ENCODE data around the gene LGALS14. TPM values are rescaled to one million over a fixed set of nuclear protein-coding genes. Genes with fewer than 3 reads are reported as not detected.
A peak's percentile ranks its signal among the peaks of the same experiment; 100 is the strongest.
"Not testable (repeated sequence)": the region's sequence is repeated elsewhere in the genome, so short reads cannot be mapped to it uniquely, and the experiment has no call there.

The LGALS14 gene
- total RNA-seq, 2 experiments from 2014 or later, result 0.80 to 1.4 TPM

- Mint-ChIP-seq H3K9me3 (ENCODE audit: low read depth) (no peaks in the 10 kb centered on the region), H3K4me1 (peaks cover 7% of the 10 kb centered on the region), H3K36me3 (ENCODE audit: low read depth) (no peaks in the 10 kb centered on the region), H3K27ac (no peak overlapping the region), H3K4me3 (no peak overlapping the region), H3K27me3 (peaks cover 31% of the 10 kb centered on the region)
- ATAC-seq (peak; percentile 45), DNase-seq (no peak)
- ChIA-PET CTCF (interaction anchor here (0.6 to 1.2 kb wide), 2 partner anchors 24 to 47 kb away, joined by 3 to 4 read pairs; no protein-coding TSS in a partner anchor), POLR2A (no interaction called here)
- intact Hi-C loops (cut with DNase I, micrococcal nuclease), result no loop called here
These were observed 7.9 kb upstream of the LGALS14 start for GRCh38 chr19:39696387-39696786.

DNA sequence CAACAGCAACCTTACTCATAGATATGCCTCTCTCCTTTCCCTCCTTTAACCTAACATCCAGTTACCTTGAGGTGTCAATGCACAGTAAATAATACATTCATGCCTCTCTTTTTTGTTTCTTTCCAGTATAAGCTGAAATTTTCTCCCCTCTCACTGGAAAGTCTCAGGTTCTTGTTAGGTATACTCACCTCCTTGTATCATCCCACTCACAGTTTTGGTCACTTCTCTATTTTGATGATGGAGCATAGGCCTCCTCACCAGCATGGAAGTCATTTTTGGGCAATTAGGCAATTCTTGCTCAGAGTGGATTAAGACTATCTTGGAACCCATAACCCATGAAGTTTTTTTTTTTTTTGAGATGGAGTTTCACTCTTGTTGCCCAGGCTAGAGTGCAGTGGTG, 5.7 kb upstream of the LGALS14 start:
- H3K9me3 Mint-ChIP-seq (ENCODE audit: low read depth), result no peaks in the 10 kb centered on the region
- ATAC-seq (no peak), DNase-seq (no peak)
- H3K4me3 Mint-ChIP-seq, result no peak overlapping the region
- POLR2A ChIA-PET, result no interaction called here
- H3K27me3 Mint-ChIP-seq, result peaks cover 33% of the 10 kb centered on the region
- CTCF ChIA-PET, result no interaction called here
- H3K27ac Mint-ChIP-seq, result no peak overlapping the region
- intact Hi-C loops (cut with DNase I, micrococcal nuclease), result no loop called here
- H3K36me3 Mint-ChIP-seq (ENCODE audit: low read depth), result no peaks in the 10 kb centered on the region
- peaks cover 3% of the 10 kb centered on the region for H3K4me1 Mint-ChIP-seq

GRCh38 chr19:39701291-39701690, 3.0 kb upstream of the LGALS14 start:
- H3K36me3 Mint-ChIP-seq (ENCODE audit: low read depth), result peaks cover 4% of the 10 kb centered on the region
- peaks cover 28% of the 10 kb centered on the region for H3K4me1 Mint-ChIP-seq
- no peak overlapping the region for H3K27ac Mint-ChIP-seq
- DNase-seq (no peak), ATAC-seq (no peak)
- intact Hi-C loops (cut with DNase I, micrococcal nuclease), result no loop called here
- ChIA-PET CTCF (interaction anchor here (0.7 to 1.8 kb wide), 2 partner anchors 30 to 150 kb away, joined by 3 read pairs; no protein-coding TSS in a partner anchor), POLR2A (no interaction called here)
- H3K4me3 Mint-ChIP-seq, result no peak overlapping the region
- H3K9me3 Mint-ChIP-seq (ENCODE audit: low read depth), result no peaks in the 10 kb centered on the region
- H3K27me3 Mint-ChIP-seq, result peaks cover 30% of the 10 kb centered on the region

- Mint-ChIP-seq H3K4me3 (no peak overlapping the region), H3K4me1 (peaks cover 42% of the 10 kb centered on the region), H3K36me3 (ENCODE audit: low read depth) (peaks cover 4% of the 10 kb centered on the region), H3K9me3 (ENCODE audit: low read depth) (no peaks in the 10 kb centered on the region), H3K27ac (peak overlapping the region; percentile 85), H3K27me3 (peaks cover 9% of the 10 kb centered on the region)
- DNase-seq, result peak; percentile 67
- peak; percentile 57 for ATAC-seq
- CTCF ChIA-PET, result interaction anchor here (1.0 kb wide), 1 partner anchor 11 kb away, joined by 5 read pairs; no protein-coding TSS in a partner anchor
- POLR2A ChIA-PET, result no interaction called here
- intact Hi-C loops (cut with DNase I, micrococcal nuclease), result no loop called here
These were observed 1.4 kb downstream of the LGALS14 start for GRCh38 chr19:39705578-39706188.

GRCh38 chr19:39708594-39708993, 4.3 kb downstream of the LGALS14 start:
- peaks cover 3% of the 10 kb centered on the region for H3K27me3 Mint-ChIP-seq
- ATAC-seq (no peak), DNase-seq (no peak)
- peaks cover 41% of the 10 kb centered on the region for H3K4me1 Mint-ChIP-seq
- ChIA-PET CTCF (no interaction called here), POLR2A (no interaction called here)
- H3K27ac Mint-ChIP-seq, result no peak overlapping the region
- H3K4me3 Mint-ChIP-seq, result no peak overlapping the region
- intact Hi-C loops (cut with DNase I, micrococcal nuclease), result no loop called here
- no peaks in the 10 kb centered on the region for H3K9me3 Mint-ChIP-seq (ENCODE audit: low read depth)
- H3K36me3 Mint-ChIP-seq (ENCODE audit: low read depth), result peaks cover 4% of the 10 kb centered on the region

- H3K9me3 Mint-ChIP-seq (ENCODE audit: low read depth), result no peaks in the 10 kb centered on the region
- ChIA-PET POLR2A (no interaction called here), CTCF (no interaction called here)
- no peak overlapping the region for H3K4me3 Mint-ChIP-seq
- ATAC-seq (no peak), DNase-seq (no peak)
- intact Hi-C loops (cut with DNase I, micrococcal nuclease), result no loop called here
- H3K27me3 Mint-ChIP-seq, result peaks cover 3% of the 10 kb centered on the region
- H3K36me3 Mint-ChIP-seq (ENCODE audit: low read depth), result peaks cover 4% of the 10 kb centered on the region
- no peak overlapping the region for H3K27ac Mint-ChIP-seq
- H3K4me1 Mint-ChIP-seq, result peaks cover 36% of the 10 kb centered on the region
These were observed 5.0 kb downstream of the LGALS14 start for GRCh38 chr19:39709026-39709872.

DNA sequence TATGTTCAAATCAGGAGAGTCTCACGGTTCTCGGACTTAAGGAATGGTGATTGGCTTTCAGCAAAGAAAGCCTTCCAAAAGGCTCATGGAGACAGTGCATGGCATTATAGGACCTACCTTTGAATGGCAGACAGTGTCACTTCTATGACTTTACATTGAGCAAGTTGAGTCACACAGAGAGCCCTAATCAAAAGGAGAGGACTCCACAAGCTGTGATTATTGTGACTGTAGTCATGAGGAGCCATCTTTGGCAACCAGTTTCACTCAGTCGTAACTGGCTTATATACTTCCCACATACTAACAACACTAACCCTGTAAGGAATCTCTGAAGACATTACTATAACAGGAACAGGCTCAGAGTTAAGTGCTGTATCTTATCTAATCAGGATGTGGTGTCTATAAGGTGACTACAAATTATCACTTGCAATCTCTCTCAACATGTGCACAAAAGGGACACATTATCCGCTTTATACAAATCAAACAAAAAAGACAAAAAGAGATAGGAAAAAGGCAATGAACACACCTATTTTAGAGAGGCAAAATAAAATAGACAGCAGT, 6.1 kb downstream of the LGALS14 start:
- intact Hi-C loops (cut with DNase I, micrococcal nuclease), result no loop called here
- no peak overlapping the region for H3K27ac Mint-ChIP-seq
- peaks cover 6% of the 10 kb centered on the region for H3K27me3 Mint-ChIP-seq
- ATAC-seq, result peak; percentile 68
- no peaks in the 10 kb centered on the region for H3K9me3 Mint-ChIP-seq (ENCODE audit: low read depth)
- peaks cover 24% of the 10 kb centered on the region for H3K4me1 Mint-ChIP-seq
- ChIA-PET CTCF (no interaction called here), POLR2A (no interaction called here)
- H3K4me3 Mint-ChIP-seq, result no peak overlapping the region
- no peak for DNase-seq
- peaks cover 4% of the 10 kb centered on the region for H3K36me3 Mint-ChIP-seq (ENCODE audit: low read depth)

DNA sequence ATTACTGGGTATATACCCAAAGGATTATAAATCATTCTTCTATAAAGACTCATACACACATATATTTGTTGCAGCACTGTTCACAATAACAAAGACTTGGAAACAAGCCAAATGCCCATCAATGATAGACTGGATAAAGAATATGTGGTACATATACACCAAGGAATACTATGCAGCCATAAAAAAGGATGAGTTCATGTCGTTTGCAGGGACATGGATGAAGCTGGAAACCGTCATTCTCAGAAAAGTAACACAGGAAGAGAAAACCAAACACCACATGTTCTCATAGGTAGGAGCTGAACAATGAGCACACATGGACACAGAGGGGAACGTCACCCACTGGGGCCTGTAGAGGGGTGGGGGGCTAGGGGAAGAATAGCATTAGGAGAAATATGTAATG, 15.9 kb downstream of the LGALS14 start:
- intact Hi-C loops (cut with DNase I, micrococcal nuclease); DNase-seq; H3K4me1 Mint-ChIP-seq; ATAC-seq; H3K9me3 Mint-ChIP-seq (ENCODE audit: low read depth); H3K27ac Mint-ChIP-seq; H3K4me3 Mint-ChIP-seq; H3K36me3 Mint-ChIP-seq (ENCODE audit: low read depth); POLR2A ChIA-PET: not testable (repeated sequence)
- peaks cover 50% of the 10 kb centered on the region for H3K27me3 Mint-ChIP-seq
- CTCF ChIA-PET, result interaction anchor here (1.1 to 1.4 kb wide), 3 partner anchors 21 to 72 kb away, joined by 3 to 6 read pairs (median 3); no protein-coding TSS in a partner anchor

DNA sequence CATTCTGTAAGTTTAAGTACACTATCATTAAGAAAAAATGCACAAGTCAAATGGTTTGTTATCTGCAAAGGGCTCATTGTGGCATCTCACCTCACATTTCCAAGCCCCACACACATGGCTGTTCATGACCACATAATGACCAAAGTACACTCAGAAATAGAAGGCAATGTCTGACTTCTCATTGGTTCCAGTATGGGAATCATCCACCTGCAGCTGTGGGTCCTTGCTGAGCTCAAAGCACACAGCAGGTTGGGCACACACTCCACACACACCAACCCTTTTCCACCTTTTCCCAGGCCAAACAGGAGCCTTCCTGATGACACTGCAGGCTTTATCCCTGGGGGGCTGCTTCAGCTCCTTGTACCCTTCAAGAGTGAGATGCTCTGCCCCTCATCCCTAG, 21.7 kb downstream of the LGALS14 start:
- Mint-ChIP-seq H3K27me3 (peaks cover 38% of the 10 kb centered on the region), H3K27ac (no peak overlapping the region), H3K4me3 (no peak overlapping the region), H3K9me3 (ENCODE audit: low read depth) (no peaks in the 10 kb centered on the region), H3K4me1 (no peaks in the 10 kb centered on the region), H3K36me3 (ENCODE audit: low read depth) (no peaks in the 10 kb centered on the region)
- ChIA-PET POLR2A (no interaction called here), CTCF (no interaction called here)
- ATAC-seq, result no peak
- intact Hi-C loops (cut with DNase I, micrococcal nuclease), result no loop called here
- no peak for DNase-seq

DNA sequence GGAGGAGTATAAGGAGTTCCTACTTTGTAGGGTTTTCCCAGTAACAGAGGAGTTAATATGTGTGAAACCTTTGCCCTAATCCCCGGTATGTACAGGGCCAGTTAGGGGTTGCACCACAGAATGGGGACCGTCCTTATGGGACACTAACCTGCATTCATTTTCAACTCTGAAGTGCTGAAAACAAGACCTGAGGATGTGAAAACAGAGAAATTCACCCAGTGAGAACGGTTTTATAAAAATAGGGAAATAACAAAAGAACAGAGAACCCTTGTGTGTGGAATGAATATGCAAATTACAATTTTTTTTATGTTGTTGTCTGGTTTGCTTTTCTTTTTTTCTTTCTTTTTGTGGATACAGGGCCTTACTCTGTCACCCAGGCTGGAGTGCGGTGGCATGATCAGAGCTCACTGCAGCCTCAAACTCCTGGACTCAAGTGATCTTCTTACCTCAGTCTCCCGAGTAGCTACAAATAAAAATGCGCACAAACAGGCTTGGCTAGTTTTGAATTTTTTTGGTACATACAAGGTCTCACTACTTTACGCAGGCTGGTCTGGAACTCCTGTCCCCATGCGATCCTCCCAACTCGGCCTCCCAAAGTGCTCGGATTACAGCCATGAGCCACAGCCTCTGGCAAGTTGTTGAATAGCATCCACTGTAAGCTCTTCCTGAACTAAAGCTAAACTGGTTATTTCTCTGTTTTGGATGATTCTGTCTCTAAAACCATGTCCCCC, 23.0 kb downstream of the LGALS14 start:
- ChIA-PET CTCF (no interaction called here), POLR2A (no interaction called here)
- Mint-ChIP-seq H3K36me3 (ENCODE audit: low read depth) (no peaks in the 10 kb centered on the region), H3K9me3 (ENCODE audit: low read depth) (no peaks in the 10 kb centered on the region), H3K27me3 (peaks cover 35% of the 10 kb centered on the region), H3K4me1 (no peaks in the 10 kb centered on the region), H3K27ac (no peak overlapping the region), H3K4me3 (no peak overlapping the region)
- intact Hi-C loops (cut with DNase I, micrococcal nuclease), result no loop called here
- DNase-seq (no peak), ATAC-seq (no peak)

- Mint-ChIP-seq H3K36me3 (ENCODE audit: low read depth) (no peaks in the 10 kb centered on the region), H3K27me3 (peaks cover 27% of the 10 kb centered on the region), H3K4me1 (no peaks in the 10 kb centered on the region), H3K27ac (no peak overlapping the region), H3K9me3 (ENCODE audit: low read depth) (no peaks in the 10 kb centered on the region), H3K4me3 (no peak overlapping the region)
- intact Hi-C loops (cut with DNase I, micrococcal nuclease), result no loop called here
- DNase-seq (no peak), ATAC-seq (no peak)
- ChIA-PET POLR2A (no interaction called here), CTCF (no interaction called here)
These were observed 23.8 kb downstream of the LGALS14 start for GRCh38 chr19:39728040-39728439.
